HepG2 (cell line): ENCODE data around the gene C20orf96. TPM values are rescaled to one million over a fixed set of nuclear protein-coding genes. Genes with fewer than 3 reads are reported as not detected.

Experiments
- AGO2 ChIP-seq: fragments of 200-400 bp; formaldehyde crosslinking; optimal IDR thresholded peaks from 2 replicates; pipeline ENCODE3; 2017; ENCODE audit warnings: mild to moderate bottlenecking, low read depth, low read length, moderate library complexity
- ATAD3A ChIP-seq: sonication (generic); formaldehyde crosslinking; IDR thresholded peaks from 2 replicates; pipeline ENCODE4 v1.4.0; 2020; ENCODE audit warnings: missing genetic modification reagents
- GABPB1 ChIP-seq: IDR thresholded peaks from 2 replicates; pipeline ENCODE4 v1.6.1; 2016; ENCODE audit warnings: mild to moderate bottlenecking, missing genetic modification reagents, moderate library complexity, missing compliant biosample characterization
- HDAC1 ChIP-seq: sonication (generic); formaldehyde crosslinking; IDR thresholded peaks from 2 replicates; pipeline ENCODE4 v1.5.1; 2020; ENCODE audit warnings: mild to moderate bottlenecking, missing genetic modification reagents
- HDAC2 ChIP-seq: sonication (generic); formaldehyde crosslinking; IDR thresholded peaks from 2 replicates; pipeline ENCODE4 v1.4.0; 2020; ENCODE audit warnings: missing genetic modification reagents
- KLF12 ChIP-seq: sonication (generic); formaldehyde crosslinking; IDR thresholded peaks from 2 replicates; pipeline ENCODE4 v1.4.0; 2020; ENCODE audit warnings: missing genetic modification reagents, borderline replicate concordance
- PATZ1 ChIP-seq: sonication (generic); formaldehyde crosslinking; IDR thresholded peaks from 2 replicates; pipeline ENCODE4 v1.4.0; 2020; ENCODE audit warnings: missing genetic modification reagents
- PRPF4 ChIP-seq: fragments of 200-400 bp; formaldehyde crosslinking; IDR thresholded peaks from 2 replicates; pipeline ENCODE4 v1.6.1; 2016; ENCODE audit warnings: low read length, low read depth; ENCODE audit not compliant: poor library complexity, severe bottlenecking
- RBM22 ChIP-seq: fragments of 200-400 bp; formaldehyde crosslinking; optimal IDR thresholded peaks from 2 replicates; pipeline ENCODE3; 2017; ENCODE audit warnings: mild to moderate bottlenecking, low read length, moderate library complexity
- SP5 ChIP-seq: IDR thresholded peaks from 2 replicates; pipeline ENCODE4 v1.6.1; 2016; ENCODE audit warnings: low read depth, borderline replicate concordance
- TRIM22 ChIP-seq: fragments of 450-650 bp; IDR thresholded peaks from 2 replicates; pipeline ENCODE4 v1.6.1; 2017
- WIZ ChIP-seq: sonication (generic); formaldehyde crosslinking; IDR thresholded peaks from 2 replicates; pipeline ENCODE4 v1.5.1; 2020; ENCODE audit warnings: mild to moderate bottlenecking, missing genetic modification reagents
- ZNF235 ChIP-seq: sonication (generic); formaldehyde crosslinking; IDR thresholded peaks from 2 replicates; pipeline ENCODE4 v1.8.1; 2023; ENCODE audit warnings: mild to moderate bottlenecking, missing genetic modification reagents, borderline replicate concordance
- ZNF333 ChIP-seq: sonication (generic); formaldehyde crosslinking; IDR thresholded peaks from 2 replicates; pipeline ENCODE4 v1.4.0; 2020; ENCODE audit warnings: mild to moderate bottlenecking, missing genetic modification reagents, borderline replicate concordance
- ZNF44 ChIP-seq: sonication (generic); formaldehyde crosslinking; IDR thresholded peaks from 2 replicates; pipeline ENCODE4 v1.5.1; 2020; ENCODE audit warnings: mild to moderate bottlenecking, missing genetic modification reagents
- ZNF782 ChIP-seq: sonication (generic); formaldehyde crosslinking; IDR thresholded peaks from 2 replicates; pipeline ENCODE4 v1.4.0; 2020; ENCODE audit warnings: missing genetic modification reagents, mild to moderate bottlenecking, borderline replicate concordance
- polyA plus RNA-seq, 8 experiments: library from polyadenylated mRNA; depleted of rRNA in 3 of 8; stranded (reverse) in 7 of 8; unstranded in 1 of 8; fragments of >200 nt; fragmentation: Illumina TruSeq in 4 of 8; extraction: Trizol in 4 of 8; gene quantifications; 2 replicates each; pipeline versions ENCODE4 v1.2.1 to v1.2.3, GENCODE V29; 2011 to 2016; ENCODE audit warnings: low read depth in 4 of 8, missing spikeins in 1 of 8, mixed read lengths in 1 of 8; ENCODE audit not compliant: insufficient read depth in 1 of 8
- total RNA-seq, 5 experiments: library from RNA; depleted of rRNA; stranded (reverse); fragments of >200 nt; fragmentation: Illumina TruSeq; extraction: Trizol; gene quantifications; 2 replicates each; pipeline ENCODE4 v1.2.3, GENCODE V29; 2016; ENCODE audit warnings: low read depth in 1 of 5
- TF ChIP-seq, protein P1 (sequence below): IDR thresholded peaks from 2 replicates; pipeline ENCODE4 v1.6.1; 2016
- TF ChIP-seq, protein P2 (sequence below): sonication (generic); formaldehyde crosslinking; IDR thresholded peaks from 2 replicates; pipeline ENCODE4 v1.5.0; 2020; ENCODE audit warnings: mild to moderate bottlenecking, missing genetic modification reagents
- TF ChIP-seq, protein P3 (sequence below): IDR thresholded peaks from 2 replicates; pipeline ENCODE4 v1.6.1; 2016; ENCODE audit warnings: low read depth, borderline replicate concordance
- TF ChIP-seq, protein P4 (sequence below): sonication (generic); IDR thresholded peaks from 2 replicates; pipeline ENCODE4 v1.6.1; 2016; ENCODE audit warnings: low read depth, borderline replicate concordance

The C20orf96 gene
- total and polyA plus RNA-seq, 2 of the 13 experiments (the other 11 are each of a cell fraction or from before 2014, with no cell fraction given): 3.8 to 20.6 TPM

- TF ChIP-seq PATZ1 (CRISPR knock-in tag) (peak; percentile 76), HDAC2 (0 out of 2 replicates have a peak, but pooled peaks have one; percentile 4), RBM22 (no peak), ZNF782 (CRISPR knock-in tag) (0 out of 2 replicates have a peak, but pooled peaks have one; percentile 51), WIZ (no peak), ATAD3A (peak; percentile 80; the same call in 1 of the 2 replicates), ZNF235 (CRISPR knock-in tag) (no peak; the same call in 1 of the 2 replicates), KLF12 (CRISPR knock-in tag) (no peak; the same call in 1 of the 2 replicates), ZNF333 (no peak), GABPB1 (CRISPR knock-in tag) (0 out of 2 replicates have a peak, but pooled peaks have one; percentile 35), AGO2 (peak; percentile 11), HDAC1 (CRISPR knock-in tag) (no peak), ZNF44 (CRISPR knock-in tag) (no peak), PRPF4 (peak; percentile 43), SP5 (CRISPR knock-in tag) (peak; percentile 28; the same call in 1 of the 2 replicates), TRIM22 (no peak)
- TF ChIP-seq, protein P1, sequence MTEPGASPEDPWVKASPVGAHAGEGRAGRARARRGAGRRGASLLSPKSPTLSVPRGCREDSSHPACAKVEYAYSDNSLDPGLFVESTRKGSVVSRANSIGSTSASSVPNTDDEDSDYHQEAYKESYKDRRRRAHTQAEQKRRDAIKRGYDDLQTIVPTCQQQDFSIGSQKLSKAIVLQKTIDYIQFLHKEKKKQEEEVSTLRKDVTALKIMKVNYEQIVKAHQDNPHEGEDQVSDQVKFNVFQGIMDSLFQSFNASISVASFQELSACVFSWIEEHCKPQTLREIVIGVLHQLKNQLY: 0 out of 2 replicates have a peak, but pooled peaks have one; percentile 15
- TF ChIP-seq, protein P2, sequence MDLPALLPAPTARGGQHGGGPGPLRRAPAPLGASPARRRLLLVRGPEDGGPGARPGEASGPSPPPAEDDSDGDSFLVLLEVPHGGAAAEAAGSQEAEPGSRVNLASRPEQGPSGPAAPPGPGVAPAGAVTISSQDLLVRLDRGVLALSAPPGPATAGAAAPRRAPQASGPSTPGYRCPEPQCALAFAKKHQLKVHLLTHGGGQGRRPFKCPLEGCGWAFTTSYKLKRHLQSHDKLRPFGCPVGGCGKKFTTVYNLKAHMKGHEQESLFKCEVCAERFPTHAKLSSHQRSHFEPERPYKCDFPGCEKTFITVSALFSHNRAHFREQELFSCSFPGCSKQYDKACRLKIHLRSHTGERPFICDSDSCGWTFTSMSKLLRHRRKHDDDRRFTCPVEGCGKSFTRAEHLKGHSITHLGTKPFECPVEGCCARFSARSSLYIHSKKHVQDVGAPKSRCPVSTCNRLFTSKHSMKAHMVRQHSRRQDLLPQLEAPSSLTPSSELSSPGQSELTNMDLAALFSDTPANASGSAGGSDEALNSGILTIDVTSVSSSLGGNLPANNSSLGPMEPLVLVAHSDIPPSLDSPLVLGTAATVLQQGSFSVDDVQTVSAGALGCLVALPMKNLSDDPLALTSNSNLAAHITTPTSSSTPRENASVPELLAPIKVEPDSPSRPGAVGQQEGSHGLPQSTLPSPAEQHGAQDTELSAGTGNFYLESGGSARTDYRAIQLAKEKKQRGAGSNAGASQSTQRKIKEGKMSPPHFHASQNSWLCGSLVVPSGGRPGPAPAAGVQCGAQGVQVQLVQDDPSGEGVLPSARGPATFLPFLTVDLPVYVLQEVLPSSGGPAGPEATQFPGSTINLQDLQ (CRISPR knock-in tag): peak; percentile 38; the same call in 1 of the 2 replicates
- TF ChIP-seq, protein P3, sequence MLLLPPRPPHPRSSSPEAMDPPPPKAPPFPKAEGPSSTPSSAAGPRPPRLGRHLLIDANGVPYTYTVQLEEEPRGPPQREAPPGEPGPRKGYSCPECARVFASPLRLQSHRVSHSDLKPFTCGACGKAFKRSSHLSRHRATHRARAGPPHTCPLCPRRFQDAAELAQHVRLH: 0 out of 2 replicates have a peak, but pooled peaks have one; percentile 19
- TF ChIP-seq, protein P4, sequence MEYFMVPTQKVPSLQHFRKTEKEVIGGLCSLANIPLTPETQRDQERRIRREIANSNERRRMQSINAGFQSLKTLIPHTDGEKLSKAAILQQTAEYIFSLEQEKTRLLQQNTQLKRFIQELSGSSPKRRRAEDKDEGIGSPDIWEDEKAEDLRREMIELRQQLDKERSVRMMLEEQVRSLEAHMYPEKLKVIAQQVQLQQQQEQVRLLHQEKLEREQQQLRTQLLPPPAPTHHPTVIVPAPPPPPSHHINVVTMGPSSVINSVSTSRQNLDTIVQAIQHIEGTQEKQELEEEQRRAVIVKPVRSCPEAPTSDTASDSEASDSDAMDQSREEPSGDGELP: 0 out of 2 replicates have a peak, but pooled peaks have one; percentile 4
These were observed 36.2 kb upstream of the C20orf96 start (continued) for GRCh38 chr20:326645-327185.
